Globus pallidus (tissue), 1 donor: ENCODE data around the gene SORCS3.

Experiments used
- DNase-seq: peaks from one replicate; pipeline ENCODE4 v3.0.0-alpha.2; 2015; ENCODE audit warnings: low spot score

The SORCS3 gene

DNA sequence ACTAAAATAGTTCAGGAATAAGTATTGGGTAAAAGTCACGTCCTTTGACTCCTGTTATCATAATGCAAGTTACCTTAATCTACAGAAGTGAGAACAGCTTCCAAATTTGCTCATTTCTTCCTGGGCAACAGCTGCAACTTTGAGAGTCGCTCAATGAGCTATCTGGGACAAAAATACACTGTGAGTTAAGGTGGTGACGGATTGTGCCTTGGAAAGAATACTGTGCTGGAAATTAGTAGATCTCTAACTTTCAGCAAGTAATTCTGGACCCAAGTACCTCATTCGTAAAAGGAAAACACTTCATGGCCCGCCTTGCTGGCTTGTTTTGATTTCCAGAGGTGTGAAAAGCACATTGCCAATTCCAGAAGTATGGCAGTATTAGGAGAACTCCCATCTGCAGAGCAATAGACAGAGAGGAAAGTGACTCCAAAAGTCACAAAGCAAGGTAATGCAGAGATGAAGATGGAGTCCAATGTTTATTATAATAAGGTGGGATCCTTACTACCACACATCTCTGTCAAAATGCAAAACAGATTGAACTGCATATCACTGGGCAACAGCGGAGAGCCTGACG is 626.0 kb downstream of the SORCS3 start:
- no peak for DNase-seq

GRCh38 chr10:105268961-105269360 is 627.9 kb downstream of the SORCS3 start:
- no peak for DNase-seq

GRCh38 chr10:105269689-105270088 is 628.6 kb downstream of the SORCS3 start:
- DNase-seq = no peak

- DNase-seq = no peak
These were observed 633.5 kb downstream of the SORCS3 start for GRCh38 chr10:105274556-105275070.

DNA sequence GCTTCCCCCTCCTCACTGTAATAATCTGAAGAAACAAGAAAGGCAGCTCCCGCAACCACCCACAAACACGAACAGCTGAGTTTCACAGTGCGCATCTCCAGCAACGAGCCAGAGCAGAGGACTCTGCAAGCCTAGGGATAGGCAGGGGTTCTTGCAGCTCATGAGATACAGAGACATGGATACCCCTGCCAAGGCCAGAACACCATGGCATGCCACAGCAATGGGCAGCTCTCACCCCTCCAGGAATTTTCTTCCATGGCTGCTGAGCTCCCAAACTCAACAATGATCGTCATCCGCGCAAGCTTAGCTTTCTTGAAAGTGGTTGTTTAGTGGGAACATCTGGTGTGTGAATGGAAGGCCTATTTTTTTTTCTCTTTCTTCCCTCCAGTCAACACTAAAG is 637.3 kb downstream of the SORCS3 start:
- no peak for DNase-seq

DNA sequence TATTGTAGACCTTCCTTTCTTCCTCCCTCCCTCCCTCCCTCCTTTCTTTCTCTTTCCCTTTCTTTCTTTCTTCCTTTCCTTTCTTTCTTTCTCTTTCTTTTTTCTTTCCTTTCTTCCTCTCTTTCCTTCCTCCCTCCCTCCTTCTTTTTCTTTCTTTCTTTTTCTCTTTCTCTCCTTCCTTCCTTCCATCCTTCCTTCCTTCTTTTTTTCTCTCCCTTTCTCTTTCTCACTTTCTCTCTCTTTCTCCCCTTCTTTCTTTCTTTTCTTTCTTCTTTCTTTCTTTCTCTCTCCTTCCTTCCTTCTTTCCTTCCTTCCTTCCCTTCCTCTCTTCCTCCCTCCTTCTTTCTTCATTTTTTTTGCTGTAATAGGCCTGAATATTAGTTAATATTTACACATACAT is 638.0 kb downstream of the SORCS3 start:
- no peak for DNase-seq

DNA sequence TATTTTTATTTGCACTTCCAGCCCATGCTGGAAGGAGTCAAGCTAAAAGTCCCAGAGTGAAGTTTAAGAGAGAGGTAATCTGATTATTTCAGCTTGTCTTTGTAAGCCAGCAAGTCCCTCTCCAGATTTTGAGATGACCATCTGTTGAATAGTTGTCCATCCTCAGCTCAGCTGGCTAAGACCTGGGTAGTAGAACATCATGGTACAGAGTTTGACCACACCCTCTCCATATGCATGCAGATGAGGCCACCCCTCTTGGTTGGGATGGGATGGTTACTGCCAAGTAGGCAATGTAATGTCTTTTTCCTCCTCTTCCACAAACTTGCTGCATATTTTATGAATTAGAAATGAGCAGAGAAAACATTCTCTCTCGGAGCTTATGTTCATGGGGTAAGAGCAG is 639.8 kb downstream of the SORCS3 start:
- DNase-seq = no peak

GRCh38 chr10:105284476-105285215 is 643.6 kb downstream of the SORCS3 start:
- DNase-seq = no peak

GRCh38 chr10:105288026-105288425 is 646.9 kb downstream of the SORCS3 start:
- no peak for DNase-seq

DNA sequence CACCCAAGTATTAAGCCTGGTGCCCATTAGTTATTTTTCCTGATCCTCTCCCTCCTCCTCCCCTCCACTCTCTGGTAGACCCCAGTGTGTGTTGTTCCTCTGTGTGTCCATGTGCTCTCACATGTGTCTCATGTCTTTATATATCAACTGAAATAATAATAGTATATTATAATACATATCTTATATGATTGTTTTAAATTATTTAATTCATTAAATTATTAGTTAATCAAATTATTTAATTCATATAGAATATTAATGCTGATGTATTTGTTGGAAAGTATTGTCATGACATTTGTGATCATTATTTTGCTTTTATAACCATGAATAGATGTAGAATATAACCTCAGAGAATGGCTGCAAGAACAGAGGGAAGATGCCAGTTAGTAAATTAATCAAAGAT is 647.5 kb downstream of the SORCS3 start:
- DNase-seq = no peak

- DNase-seq = no peak
These were observed 650.5 kb downstream of the SORCS3 start for GRCh38 chr10:105291571-105291970.

DNA sequence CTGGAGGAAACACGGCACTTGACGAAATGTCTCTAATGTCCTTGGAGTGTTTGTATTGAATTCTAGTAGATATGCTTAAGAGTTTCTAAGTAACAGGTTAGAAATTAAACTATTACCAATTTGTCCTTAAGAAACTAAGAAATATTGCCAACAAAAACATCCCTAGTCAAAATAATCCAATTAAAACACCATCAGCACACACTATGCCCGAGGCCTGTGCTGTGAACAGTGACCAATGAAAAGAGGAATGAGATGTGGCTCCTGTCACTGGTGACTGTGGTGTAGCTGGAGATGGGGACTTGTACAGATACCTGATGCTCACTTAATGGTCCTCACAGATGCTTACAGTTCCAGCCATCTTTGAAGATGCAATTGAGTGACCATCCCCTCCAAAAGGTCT is 651.1 kb downstream of the SORCS3 start:
- DNase-seq = no peak
